HG03378 (cell line): Measurements from ENCODE around the gene VPS13D.

Experiments used
- ATAC-seq: cut with Tn5 transposase; IDR thresholded peaks from one replicate; pipeline ENCODE4 v1.9.1; 2021; ENCODE audit warnings: mild to moderate bottlenecking, moderate library complexity; ENCODE audit not compliant: unreplicated experiment

Gene VPS13D

DNA sequence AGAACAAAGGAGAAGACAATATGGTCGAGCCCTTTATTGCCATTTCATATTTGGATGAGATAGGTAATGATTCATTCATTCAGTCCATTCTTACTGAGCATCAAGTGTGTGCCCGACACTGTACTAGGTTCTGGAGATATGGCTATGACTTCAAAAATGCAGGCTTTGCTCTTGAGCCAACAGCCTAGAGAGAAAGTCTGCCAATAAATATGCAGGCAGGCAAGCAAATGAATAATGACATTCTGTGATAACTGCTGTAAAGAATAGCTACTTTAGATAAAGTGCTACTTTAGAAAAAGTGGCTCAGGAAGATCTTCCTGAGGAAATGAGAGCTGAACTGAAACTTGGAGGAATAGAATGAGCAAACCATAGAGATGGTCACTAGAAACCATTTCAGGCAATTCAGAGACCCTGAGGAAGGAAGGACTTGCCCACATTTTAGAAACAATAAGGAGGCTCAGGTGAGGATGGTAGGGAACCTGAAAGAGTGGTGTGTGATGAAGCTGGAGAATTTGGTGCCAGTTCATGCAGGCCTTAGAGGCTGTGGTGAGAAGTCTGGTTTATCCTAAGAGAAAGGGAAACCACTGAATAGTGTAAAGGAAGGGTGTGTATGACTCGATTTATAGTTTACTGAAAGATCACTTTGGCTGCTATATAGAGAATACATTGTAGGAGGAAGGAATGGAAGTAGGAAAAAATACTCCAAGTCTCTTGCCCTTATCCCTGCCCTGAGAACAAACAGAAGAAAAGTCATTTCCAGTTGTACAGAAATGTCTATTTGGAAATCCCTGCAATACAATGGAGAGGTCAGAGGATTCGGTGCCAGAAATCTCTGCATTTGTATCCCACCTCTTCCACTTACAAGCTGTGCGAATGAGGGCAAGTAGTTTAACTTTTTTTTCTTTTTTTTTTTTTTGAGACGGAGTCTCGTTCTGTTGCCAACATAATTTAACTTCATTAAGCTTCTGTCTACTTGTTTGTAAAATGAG, 167.9 kb downstream of the VPS13D start:
- ATAC-seq, result no peak

- no peak for ATAC-seq
Measured at GRCh38 chr1:12398479-12398878, 168.6 kb downstream of the VPS13D start.

- no peak for ATAC-seq
Measured at GRCh38 chr1:12400027-12400693, 170.3 kb downstream of the VPS13D start.

DNA sequence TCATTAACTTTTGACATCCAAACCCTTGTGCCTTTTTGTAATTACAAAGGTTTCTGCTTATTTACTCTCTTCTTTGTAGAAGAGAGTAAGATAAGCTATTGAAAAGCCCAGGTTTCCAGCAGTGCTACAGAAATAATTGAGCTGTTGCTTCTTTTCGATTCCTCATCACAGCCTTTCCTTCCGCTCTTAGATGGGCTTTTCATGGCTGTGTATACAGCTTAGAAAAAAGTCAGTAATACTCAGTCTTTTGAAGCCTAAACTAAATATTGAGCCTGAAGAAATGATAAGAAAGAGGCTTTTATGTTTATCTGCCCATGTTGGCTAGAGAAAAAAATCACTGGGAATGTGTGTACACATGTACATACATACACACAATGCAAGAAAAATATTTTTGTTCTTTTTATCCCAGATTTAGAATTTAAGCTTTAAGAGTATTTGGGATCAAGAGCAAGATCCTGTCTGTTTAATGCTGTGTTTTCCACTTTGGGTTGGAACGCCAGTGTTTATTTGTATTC, 172.4 kb downstream of the VPS13D start:
- ATAC-seq, result no peak

DNA sequence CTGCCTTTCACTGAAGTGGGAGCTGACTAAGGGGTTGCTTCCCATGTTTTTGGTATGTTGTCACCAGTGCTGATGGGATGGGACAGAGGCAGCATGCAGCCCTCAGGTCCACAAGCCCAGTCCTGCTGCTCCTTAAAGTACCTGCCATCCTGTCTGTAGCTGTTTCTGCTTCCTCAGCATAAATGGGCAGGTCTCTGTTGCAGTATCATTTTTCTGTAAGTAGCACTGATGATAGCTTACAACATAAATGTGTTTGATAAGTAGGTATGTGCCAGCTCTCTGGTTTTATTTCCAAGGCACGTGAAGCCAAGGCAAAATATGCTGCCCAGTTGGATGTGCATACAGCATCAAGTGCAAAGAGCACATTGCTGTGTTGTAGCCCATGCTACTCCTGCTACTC, 173.0 kb downstream of the VPS13D start:
- no peak for ATAC-seq

- no peak for ATAC-seq
Measured at GRCh38 chr1:12404918-12405317, 175.1 kb downstream of the VPS13D start.

DNA sequence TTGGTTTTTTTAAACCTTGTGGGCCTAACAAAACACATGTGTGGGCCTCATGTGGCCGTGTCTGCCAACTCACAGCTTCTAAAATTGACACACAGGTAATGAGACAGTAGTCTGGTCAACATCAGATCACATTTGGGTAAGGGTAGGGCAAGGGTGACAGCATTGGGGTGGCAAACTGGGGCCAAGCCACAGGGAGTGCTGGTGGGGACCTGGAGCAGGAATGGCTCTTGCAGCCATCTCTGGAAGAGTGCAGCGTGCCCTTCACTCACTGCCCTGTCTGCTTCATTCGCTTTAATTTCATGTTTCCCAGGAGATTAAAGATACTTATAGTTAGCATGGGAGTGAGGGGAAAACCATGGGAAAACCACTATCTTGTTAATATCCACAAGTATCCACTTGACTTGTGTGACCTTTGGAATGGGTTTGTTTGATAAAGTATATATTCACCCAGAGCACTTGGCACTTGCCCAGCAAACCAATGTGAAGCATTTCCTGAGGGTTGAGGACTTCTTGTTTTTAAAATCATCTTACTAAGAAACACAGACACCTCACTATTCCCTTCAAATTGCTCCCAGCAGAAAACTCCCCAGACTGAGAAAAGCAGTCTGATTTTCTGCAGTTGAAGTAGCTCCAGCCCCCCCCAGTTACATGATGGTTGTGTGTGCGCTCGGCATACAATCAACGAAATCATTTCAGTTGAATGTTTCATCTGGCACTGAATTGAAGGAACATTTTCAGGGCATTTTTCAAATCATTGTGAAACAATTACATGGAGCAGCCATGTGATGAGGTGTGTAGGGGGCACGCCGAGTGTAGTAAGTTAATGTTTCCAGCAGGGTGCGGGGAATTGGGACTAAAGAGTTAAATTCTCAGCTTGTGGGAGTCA, 175.7 kb downstream of the VPS13D start:
- no peak for ATAC-seq

- no peak for ATAC-seq
Measured at GRCh38 chr1:12406211-12407021, 176.6 kb downstream of the VPS13D start.

DNA sequence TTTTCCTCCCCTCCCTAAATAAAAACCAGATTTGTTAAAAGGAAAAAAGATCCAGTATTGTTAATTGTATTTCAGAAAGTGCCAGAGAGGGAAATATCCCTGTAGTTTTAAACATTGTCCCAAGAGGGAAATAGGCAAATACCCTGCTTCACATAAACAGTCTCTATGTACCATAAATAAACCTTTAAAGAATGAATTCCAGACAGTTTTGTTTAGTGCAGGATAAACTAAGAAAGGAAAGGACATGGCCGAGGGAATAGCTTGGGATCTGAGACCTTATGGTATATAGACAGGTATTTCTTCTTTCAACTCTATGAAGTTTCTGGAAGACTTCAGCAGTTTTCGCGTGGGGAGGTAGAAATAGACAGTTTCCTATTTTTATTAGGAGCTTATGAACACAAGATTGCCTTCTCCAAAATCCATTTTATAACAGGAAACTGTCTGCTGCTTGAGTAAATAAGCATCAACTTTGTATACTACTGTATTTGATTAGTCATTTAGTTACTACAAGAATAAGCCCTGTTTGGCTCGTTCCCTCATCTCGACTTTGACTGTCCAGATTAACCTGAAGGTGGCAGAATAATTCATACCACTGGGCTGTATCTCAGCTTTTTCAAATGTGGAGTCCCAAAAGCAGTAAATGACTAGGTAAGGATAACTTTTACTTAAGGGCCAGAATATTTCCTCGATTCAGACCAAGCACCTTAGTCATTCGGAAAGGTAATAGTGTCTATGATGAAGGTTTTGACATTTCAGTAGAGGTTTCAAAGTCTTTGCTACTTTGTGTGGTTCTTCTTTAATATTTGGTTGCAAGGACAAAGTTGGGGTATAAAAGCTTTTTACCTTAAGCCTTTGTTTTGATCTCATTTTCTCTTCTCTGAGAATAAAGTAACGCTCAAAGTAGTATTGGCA, 177.5 kb downstream of the VPS13D start:
- no peak for ATAC-seq

- ATAC-seq, result no peak
Measured at GRCh38 chr1:12407962-12408454, 178.2 kb downstream of the VPS13D start.

DNA sequence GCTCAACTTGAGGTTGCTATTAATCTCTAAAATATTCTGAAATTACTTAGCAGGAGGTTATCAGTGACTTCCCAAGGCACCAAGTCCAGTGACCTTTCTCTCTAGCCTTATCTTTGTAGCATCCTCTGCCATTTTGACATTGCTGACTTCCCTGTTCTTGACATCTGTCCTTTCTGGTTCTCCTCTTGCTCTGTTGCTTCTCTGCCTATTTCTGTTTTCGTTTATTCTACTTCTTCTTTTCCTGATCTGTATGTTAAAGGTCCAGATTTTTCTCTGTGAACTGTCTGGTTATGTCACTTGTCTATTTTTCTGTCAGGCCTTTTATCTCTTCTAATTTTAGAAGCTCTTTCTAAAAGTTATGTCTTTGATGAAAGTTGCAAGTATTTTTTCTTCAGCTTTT, 178.8 kb downstream of the VPS13D start:
- ATAC-seq, result no peak

DNA sequence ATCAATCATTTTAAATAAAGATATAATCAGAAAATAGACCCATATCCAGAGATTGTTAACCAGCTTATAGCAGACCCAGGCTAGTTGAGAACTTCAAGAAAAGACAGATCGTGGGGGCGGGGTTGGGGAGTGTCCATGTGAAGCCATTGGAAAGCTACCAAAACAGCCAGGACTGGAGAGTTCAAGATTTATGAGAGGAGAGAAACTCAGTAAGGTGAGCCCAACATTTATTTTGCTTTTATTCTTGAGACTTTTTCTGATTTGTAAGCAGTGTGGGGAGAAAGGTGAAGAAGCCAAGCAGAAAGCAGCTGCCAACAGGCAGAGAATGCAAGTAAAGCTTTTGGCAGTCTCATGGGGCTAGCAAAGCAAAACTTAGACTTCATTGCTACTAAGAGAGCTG, 179.9 kb downstream of the VPS13D start:
- ATAC-seq, result no peak

- ATAC-seq, result no peak
Measured at GRCh38 chr1:12410351-12410750, 180.5 kb downstream of the VPS13D start.

DNA sequence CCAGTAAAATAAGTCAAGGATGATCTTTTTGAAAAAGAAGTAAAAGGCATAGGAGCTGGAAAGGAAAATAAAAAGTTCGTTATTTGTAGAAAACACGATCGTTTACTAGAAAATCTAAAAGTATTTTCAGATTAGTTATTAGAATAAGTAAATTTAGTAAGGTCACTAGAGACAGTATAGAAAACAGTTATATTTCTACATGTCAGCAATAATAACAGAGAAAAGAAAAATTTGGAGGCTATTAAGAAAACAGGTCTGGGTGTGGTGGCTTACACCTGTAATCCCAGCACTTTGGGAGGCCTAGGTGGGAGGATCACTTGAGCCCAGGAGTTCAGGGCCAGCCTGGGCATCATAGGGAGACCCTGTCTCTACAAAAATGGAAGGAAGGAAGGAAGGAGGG, 181.3 kb downstream of the VPS13D start:
- ATAC-seq, result no peak

DNA sequence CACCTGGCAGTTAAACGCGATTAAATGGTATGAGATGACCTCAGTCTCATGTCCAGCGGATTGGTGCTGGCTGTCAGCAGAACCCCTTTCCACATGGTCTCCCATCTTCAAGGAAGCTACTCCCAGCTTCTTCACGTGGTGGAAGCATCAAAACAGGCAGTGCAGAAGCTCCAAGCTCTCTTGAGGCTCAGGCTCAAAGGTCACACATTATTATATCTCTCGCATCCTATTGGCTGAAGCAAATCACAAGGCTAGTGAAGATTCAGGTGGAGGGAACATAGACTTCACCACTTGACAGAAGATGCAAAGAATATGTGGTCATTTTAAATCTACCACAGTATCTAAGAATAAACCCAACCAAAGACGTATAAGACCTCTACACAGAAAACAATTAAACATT, 181.9 kb downstream of the VPS13D start:
- ATAC-seq, result no peak

GRCh38 chr1:12412439-12412838, 182.6 kb downstream of the VPS13D start:
- ATAC-seq, result no peak

- no peak for ATAC-seq
Measured at GRCh38 chr1:12413664-12414410, 184.0 kb downstream of the VPS13D start.

DNA sequence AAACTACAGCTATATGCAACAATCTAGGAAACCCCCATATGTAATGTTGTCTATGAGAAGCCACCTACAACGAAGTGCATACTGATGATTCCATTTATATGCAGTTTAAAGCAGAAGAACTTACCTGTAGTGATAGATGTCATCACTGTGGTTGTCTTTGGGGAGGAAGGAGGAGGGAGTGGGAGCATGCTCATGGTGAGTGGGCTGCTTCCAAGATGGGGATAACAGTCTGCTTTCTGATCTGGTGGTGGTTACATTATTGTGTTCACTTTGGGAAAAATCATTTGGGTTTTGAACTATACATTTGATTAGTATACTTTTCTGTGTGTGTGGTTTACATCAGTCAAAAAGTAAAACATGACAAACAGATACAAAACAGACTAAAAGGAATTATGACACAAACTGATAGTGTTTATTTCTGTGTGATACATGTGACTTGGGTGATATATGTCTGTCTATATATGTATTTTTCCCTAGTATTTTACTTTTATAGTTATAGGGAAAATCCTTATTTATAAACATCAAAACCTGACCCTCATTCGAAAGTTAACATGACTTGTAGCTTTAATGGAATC, 184.7 kb downstream of the VPS13D start:
- no peak for ATAC-seq
